Ammon's horn (tissue), 1 donor: ENCODE results near the gene ACTR3.
A peak's percentile ranks its signal among the peaks of the same experiment; 100 is the strongest.
"Not testable (repeated sequence)": the region's sequence is repeated elsewhere in the genome, so short reads cannot be mapped to it uniquely, and the experiment has no call there.

Source experiments
- DNase-seq: peaks from one replicate; pipeline ENCODE4 v3.0.0-alpha.2; 2016; ENCODE audit warnings: low spot score

The ACTR3 gene

GRCh38 chr2:113906647-113907046 lies 16.8 kb downstream of the ACTR3 start:
- no peak for DNase-seq

GRCh38 chr2:113907297-113907696 lies 17.4 kb downstream of the ACTR3 start:
- DNase-seq: no peak

GRCh38 chr2:113910110-113910717 lies 20.3 kb downstream of the ACTR3 start:
- no peak for DNase-seq

GRCh38 chr2:113910967-113911678 lies 21.2 kb downstream of the ACTR3 start:
- no peak for DNase-seq

- DNase-seq: no peak
Observed at GRCh38 chr2:113915082-113915819, 25.4 kb downstream of the ACTR3 start.

- no peak for DNase-seq
Observed at GRCh38 chr2:113918229-113918628, 28.3 kb downstream of the ACTR3 start.

- DNase-seq: no peak
Observed at GRCh38 chr2:113920996-113921395, 31.1 kb downstream of the ACTR3 start.

- no peak for DNase-seq
Observed at GRCh38 chr2:113922335-113922734, 32.4 kb downstream of the ACTR3 start.

- DNase-seq: no peak
Observed at GRCh38 chr2:113922784-113923183, 32.9 kb downstream of the ACTR3 start.

GRCh38 chr2:113925884-113926283 lies 36.0 kb downstream of the ACTR3 start:
- no peak for DNase-seq

- no peak for DNase-seq
Observed at GRCh38 chr2:113926314-113926713, 36.4 kb downstream of the ACTR3 start.

GRCh38 chr2:113930448-113930847 lies 40.6 kb downstream of the ACTR3 start:
- no peak for DNase-seq

- DNase-seq: no peak
Observed at GRCh38 chr2:113937501-113937900, 47.6 kb downstream of the ACTR3 start.

- no peak for DNase-seq
Observed at GRCh38 chr2:113940891-113941290, 51.0 kb downstream of the ACTR3 start.

- DNase-seq: not testable (repeated sequence)
Observed at GRCh38 chr2:113945784-113946183, 55.9 kb downstream of the ACTR3 start.

- not testable (repeated sequence) for DNase-seq
Observed at GRCh38 chr2:113950906-113951305, 61.0 kb downstream of the ACTR3 start.

GRCh38 chr2:113961000-113961399 lies 71.1 kb downstream of the ACTR3 start:
- DNase-seq: no peak

GRCh38 chr2:113962692-113963480 lies 73.0 kb downstream of the ACTR3 start:
- no peak for DNase-seq

GRCh38 chr2:113963965-113964364 lies 74.1 kb downstream of the ACTR3 start:
- DNase-seq: no peak

- DNase-seq: no peak
Observed at GRCh38 chr2:113964436-113964835, 74.5 kb downstream of the ACTR3 start.

GRCh38 chr2:113965228-113965627 lies 75.3 kb downstream of the ACTR3 start:
- no peak for DNase-seq

- peak; percentile 27 for DNase-seq
Observed at GRCh38 chr2:113965644-113966043, 75.8 kb downstream of the ACTR3 start.
